Panc1 (cell line): ENCODE data around the gene LIM2. TPM values are rescaled to one million over a fixed set of nuclear protein-coding genes. Genes with fewer than 3 reads are reported as not detected.

Experiments used
- ATAC-seq: fragments of 200-7000 bp; cut with Tn5 transposase; 2 replicates; pipeline ENCODE4 v1.9.1; 2020; ENCODE audit warnings: mild to moderate bottlenecking, moderate library complexity
- BruUV-seq: library from RNA; stranded (reverse); fragments of 400-500 nt; replicated peaks from 2 replicates; lab custom pipeline; 2021; lab: Mats Ljungman, UMichigan
- CTCF ChIA-PET: fragments of 300-600 bp; sonication (Branson Sonifier 250); formaldehyde crosslinking; loops from one replicate; lab custom pipeline; 2022; ENCODE audit warnings: antibody characterized with exemption; lab: Charles Lee
- POLR2A ChIA-PET: fragments of 300-600 bp; sonication (Branson Sonifier 250); formaldehyde crosslinking; loops from one replicate; lab custom pipeline; 2022; ENCODE audit warnings: antibody characterized with exemption; lab: Charles Lee
- DNase-seq: peaks from one replicate; pipeline ENCODE4 v3.0.0-alpha.2; 2010; ENCODE audit warnings: low read depth, low spot score
- H3K27ac ChIP-seq: 2 replicates; pipeline ENCODE4 v1.5.1; 2011; ENCODE audit warnings: mild to moderate bottlenecking, low read length, inconsistent platforms
- H3K27me3 ChIP-seq: fragments of 200-500 bp; sonication (Bioruptor generic); 2 replicates; pipeline ENCODE4 v1.6.0; 2014; ENCODE audit warnings: low read length, inconsistent platforms; ENCODE audit not compliant: control insufficient read depth, insufficient read depth
- H3K36me3 ChIP-seq: fragments of 200-500 bp; sonication (Bioruptor generic); 2 replicates; pipeline ENCODE4 v1.5.1; 2014; ENCODE audit warnings: inconsistent platforms, mild to moderate bottlenecking, low read length, moderate library complexity; ENCODE audit not compliant: control insufficient read depth, insufficient read depth
- H3K4me1 ChIP-seq: 2 replicates; pipeline ENCODE4 v1.5.1; 2011; ENCODE audit warnings: inconsistent platforms, mild to moderate bottlenecking, low read length, moderate library complexity; ENCODE audit not compliant: control insufficient read depth, insufficient read depth
- H3K4me3 ChIP-seq, 2 experiments: 2 replicates each; pipeline ENCODE4 v1.5.1; 2011 to 2012; ENCODE audit warnings: low read depth in 2 of 2, low read length in 2 of 2, mild to moderate bottlenecking in 2 of 2, inconsistent platforms in 1 of 2, moderate library complexity in 1 of 2
- H3K9me3 ChIP-seq: fragments of 200-500 bp; sonication (Bioruptor generic); 2 replicates; pipeline ENCODE4 v1.5.1; 2014; ENCODE audit warnings: low read depth, mild to moderate bottlenecking, inconsistent platforms, low read length, moderate library complexity; ENCODE audit not compliant: control insufficient read depth, insufficient read depth
- CTCF ChIP-seq: fragments of 450-650 bp; IDR thresholded peaks from 2 replicates; pipeline ENCODE4 v1.5.1; 2017; ENCODE audit warnings: mild to moderate bottlenecking
- POLR2AphosphoS5 ChIP-seq: IDR thresholded peaks from 2 replicates; pipeline ENCODE4 v1.6.1; 2012; ENCODE audit warnings: mild to moderate bottlenecking, low read depth, low read length, moderate library complexity
- REST ChIP-seq, 2 experiments: IDR thresholded peaks; 2 replicates each; pipeline ENCODE4 v1.6.1; 2011 to 2012; ENCODE audit warnings: low read depth in 2 of 2, control low read depth in 1 of 2, low read length in 1 of 2, mild to moderate bottlenecking in 1 of 2, moderate library complexity in 1 of 2; ENCODE audit not compliant: insufficient read depth in 1 of 2
- SIN3A ChIP-seq: IDR thresholded peaks from 2 replicates; pipeline ENCODE4 v1.6.1; 2012; ENCODE audit warnings: low read depth, mild to moderate bottlenecking, low read length, moderate library complexity, borderline replicate concordance; ENCODE audit not compliant: insufficient read depth
- TCF7L2 ChIP-seq: IDR thresholded peaks from 2 replicates; pipeline ENCODE4 v1.6.1; 2011; ENCODE audit warnings: mild to moderate bottlenecking, low read depth, low read length, inconsistent platforms
- in situ Hi-C: cut with HindIII; loops from 2 replicates; pipeline ENCODE4 v1.10.0; 2016; ENCODE audit warnings: low sequenced_read_pairs, low pct_unique_long_range_greater_than_20kb
- intact Hi-C: fragments of 100-400 bp; cut with micrococcal nuclease; formaldehyde crosslinking; loops from one replicate; pipeline ENCODE4 v1.10.0; 2022; ENCODE audit not compliant: unreplicated experiment
- total RNA-seq: library from RNA; stranded (reverse); gene quantifications from one replicate; pipeline ENCODE4 v1.2.1, GENCODE V29; 2021; ENCODE audit not compliant: unreplicated experiment

LIM2 gene
- total RNA-seq, 1 experiment from 2014 or later, result not detected

GRCh38 chr19:51396175-51396574 lies 8.4 kb upstream of the LIM2 start:
- in situ Hi-C loops (no loop called here), intact Hi-C loops (no loop called here)
- no peak overlapping the region for H3K4me3 ChIP-seq
- H3K27me3 ChIP-seq, result no peaks in the 10 kb centered on the region
- no TSS peak for BruUV-seq
- ChIA-PET POLR2A (interaction anchor here (0.6 to 0.7 kb wide), 2 partner anchors 235 to 326 kb away, joined by 8 to 9 read pairs; no protein-coding TSS in a partner anchor), CTCF (no interaction called here)
- DNase-seq (no peak), ATAC-seq (no peak)
- H3K4me1 ChIP-seq, result peaks cover 3% of the 10 kb centered on the region
- H3K27ac ChIP-seq, result no peak overlapping the region
- H3K36me3 ChIP-seq, result no peaks in the 10 kb centered on the region; the same call in 1 of the 2 replicates
- no peak for TF ChIP-seq CTCF
- no peaks in the 10 kb centered on the region for H3K9me3 ChIP-seq

- CTCF ChIA-PET, result no interaction called here
Observed at GRCh38 chr19:51394050-51394836, 6.5 kb upstream of the LIM2 start.

More at GRCh38 chr19:51394050-51394836, 6.5 kb upstream of the LIM2 start:
- DNase-seq (peak; percentile 86), ATAC-seq (peak; percentile 99)
- TF ChIP-seq REST (IDR thresholded peaks at IDR 0.05; ENCODE audit: insufficient read depth in 1 of 2, low read depth in 2 of 2, low read length in 1 of 2), result no peak
- peak; percentile 49; the same call in 1 of the 2 replicates for TF ChIP-seq SIN3A
- TF ChIP-seq POLR2AphosphoS5, result peak; percentile 67
- TF ChIP-seq TCF7L2, result 0 out of 2 replicates have a peak, but pooled peaks have one; percentile 3
- Histone ChIP-seq H3K27me3 (no peaks in the 10 kb centered on the region), H3K9me3 (no peaks in the 10 kb centered on the region), H3K36me3 (no peaks in the 10 kb centered on the region; the same call in 1 of the 2 replicates), H3K4me1 (peaks cover 3% of the 10 kb centered on the region), H3K27ac (peak overlapping the region; percentile 95), H3K4me3 (peak overlapping the region; percentile 55 to 74)
- POLR2A ChIA-PET, result no interaction called here
- intact Hi-C loops (no loop called here), in situ Hi-C loops (no loop called here)
- BruUV-seq, result no TSS peak
